ENCODE results near the gene AFMID. TPM values are rescaled to one million over a fixed set of nuclear protein-coding genes. Genes with fewer than 3 reads are reported as not detected.
A peak's percentile ranks its signal among the peaks of the same experiment; 100 is the strongest.

AFMID gene
- total and polyA plus RNA-seq, 2 experiments from 2014 or later = 26.6 to 61.2 TPM

- H3K4me1 ChIP-seq (ENCODE audit: insufficient read depth) = peaks cover 22% of the 10 kb centered on the region
These were observed 43.7 kb upstream of the AFMID start for GRCh38 chr17:78143214-78144146.

DNA sequence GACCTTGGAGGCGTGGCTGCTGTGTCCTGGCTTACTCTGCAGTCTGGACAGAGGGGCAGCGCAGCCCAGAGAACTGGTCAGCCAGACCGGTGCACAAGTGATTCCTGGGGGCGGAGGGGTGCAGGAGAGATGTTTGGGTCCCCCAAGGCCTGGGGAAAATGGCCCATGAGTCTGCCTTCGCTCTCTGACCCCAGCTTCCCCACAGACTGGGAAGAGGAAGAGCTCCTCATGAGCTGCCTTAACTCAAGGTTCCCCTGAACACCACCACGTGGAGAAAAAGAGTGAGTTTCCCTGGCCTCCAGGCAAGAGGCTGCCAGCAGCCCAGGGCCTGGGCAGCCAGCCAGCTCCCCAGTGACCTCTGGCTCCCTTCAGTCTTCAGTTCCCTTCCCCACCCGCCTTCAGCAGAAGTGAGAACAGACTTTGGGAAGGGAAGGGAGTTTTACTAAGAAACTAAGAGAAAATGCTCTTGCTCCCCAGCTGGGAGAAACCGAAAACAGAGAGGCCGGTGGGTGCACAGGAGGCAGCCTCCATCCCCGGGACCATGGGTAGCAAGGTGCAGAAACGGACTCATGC, 42.9 kb upstream of the AFMID start:
- DNase-seq (ENCODE audit: low spot score) = peak; percentile 80
- TF ChIP-seq EZH2 (IDR thresholded peaks at IDR 0.05; ENCODE audit: borderline replicate concordance) = no peak
- TF ChIP-seq, protein P1, sequence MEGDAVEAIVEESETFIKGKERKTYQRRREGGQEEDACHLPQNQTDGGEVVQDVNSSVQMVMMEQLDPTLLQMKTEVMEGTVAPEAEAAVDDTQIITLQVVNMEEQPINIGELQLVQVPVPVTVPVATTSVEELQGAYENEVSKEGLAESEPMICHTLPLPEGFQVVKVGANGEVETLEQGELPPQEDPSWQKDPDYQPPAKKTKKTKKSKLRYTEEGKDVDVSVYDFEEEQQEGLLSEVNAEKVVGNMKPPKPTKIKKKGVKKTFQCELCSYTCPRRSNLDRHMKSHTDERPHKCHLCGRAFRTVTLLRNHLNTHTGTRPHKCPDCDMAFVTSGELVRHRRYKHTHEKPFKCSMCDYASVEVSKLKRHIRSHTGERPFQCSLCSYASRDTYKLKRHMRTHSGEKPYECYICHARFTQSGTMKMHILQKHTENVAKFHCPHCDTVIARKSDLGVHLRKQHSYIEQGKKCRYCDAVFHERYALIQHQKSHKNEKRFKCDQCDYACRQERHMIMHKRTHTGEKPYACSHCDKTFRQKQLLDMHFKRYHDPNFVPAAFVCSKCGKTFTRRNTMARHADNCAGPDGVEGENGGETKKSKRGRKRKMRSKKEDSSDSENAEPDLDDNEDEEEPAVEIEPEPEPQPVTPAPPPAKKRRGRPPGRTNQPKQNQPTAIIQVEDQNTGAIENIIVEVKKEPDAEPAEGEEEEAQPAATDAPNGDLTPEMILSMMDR (IDR thresholded peaks at IDR 0.05; ENCODE audit: poor library complexity) = no peak
- TF ChIP-seq EZH2phosphoT487 (IDR thresholded peaks at IDR 0.05; ENCODE audit: low read depth, severe bottlenecking, unreplicated experiment) = no peak
- Histone ChIP-seq H2AFZ (no peak overlapping the region), H3K4me1 (ENCODE audit: insufficient read depth) (peaks cover 22% of the 10 kb centered on the region), H3K9me2 (replicated peaks; ENCODE audit: insufficient read depth) (no peaks in the 10 kb centered on the region), H3K4me3 (no peak overlapping the region), H3K36me3 (replicated peaks; ENCODE audit: insufficient read depth, low read depth) (no peaks in the 10 kb centered on the region), H3K4me2 (no peak overlapping the region), H3K9me3 (ENCODE audit: low read depth) (no peaks in the 10 kb centered on the region), H3K79me2 (no peaks in the 10 kb centered on the region), H3K27ac (no peak overlapping the region), H4K20me1 (ENCODE audit: insufficient read depth, poor library complexity, severe bottlenecking) (no peaks in the 10 kb centered on the region), H3K27me3 (no peaks in the 10 kb centered on the region)
- WGBS (ENCODE audit: low lambda C conversion rate, missing lambda C conversion rate) = 81% methylated on average over 11 of the region's 11 CpGs

More at GRCh38 chr17:78143214-78144146, 43.7 kb upstream of the AFMID start:
- Histone ChIP-seq H4K20me1 (ENCODE audit: insufficient read depth, poor library complexity, severe bottlenecking) (no peaks in the 10 kb centered on the region), H3K9me3 (ENCODE audit: low read depth) (no peaks in the 10 kb centered on the region), H3K9me2 (replicated peaks; ENCODE audit: insufficient read depth) (no peaks in the 10 kb centered on the region), H3K4me2 (no peak overlapping the region), H3K79me2 (no peaks in the 10 kb centered on the region), H3K4me3 (no peak overlapping the region), H2AFZ (no peak overlapping the region), H3K36me3 (replicated peaks; ENCODE audit: insufficient read depth, low read depth) (no peaks in the 10 kb centered on the region), H3K27me3 (no peaks in the 10 kb centered on the region), H3K27ac (no peak overlapping the region)
- 93% methylated on average over 21 of the region's 21 CpGs for WGBS (ENCODE audit: low lambda C conversion rate, missing lambda C conversion rate)
- DNase-seq (ENCODE audit: low spot score) = no peak
- TF ChIP-seq, protein P1 (IDR thresholded peaks at IDR 0.05; ENCODE audit: poor library complexity) = no peak
- no peak for TF ChIP-seq EZH2phosphoT487 (IDR thresholded peaks at IDR 0.05; ENCODE audit: low read depth, severe bottlenecking, unreplicated experiment)
- no peak for TF ChIP-seq EZH2 (IDR thresholded peaks at IDR 0.05; ENCODE audit: borderline replicate concordance)

GRCh38 chr17:78144736-78145641, 42.2 kb upstream of the AFMID start:
- H3K4me2 ChIP-seq = no peak overlapping the region
- TF ChIP-seq EZH2phosphoT487 (IDR thresholded peaks at IDR 0.05; ENCODE audit: low read depth, severe bottlenecking, unreplicated experiment) (no peak), EZH2 (IDR thresholded peaks at IDR 0.05; ENCODE audit: borderline replicate concordance) (no peak)
- TF ChIP-seq, protein P1 (IDR thresholded peaks at IDR 0.05; ENCODE audit: poor library complexity) = no peak
- peaks cover 22% of the 10 kb centered on the region for H3K4me1 ChIP-seq (ENCODE audit: insufficient read depth)
- H3K27me3 ChIP-seq = no peaks in the 10 kb centered on the region
- H2AFZ ChIP-seq = no peak overlapping the region
- H3K9me3 ChIP-seq (ENCODE audit: low read depth) = no peaks in the 10 kb centered on the region
- H3K4me3 ChIP-seq = no peak overlapping the region
- no peak for DNase-seq (ENCODE audit: low spot score)
- H3K27ac ChIP-seq = no peak overlapping the region
- H4K20me1 ChIP-seq (ENCODE audit: insufficient read depth, poor library complexity, severe bottlenecking) = no peaks in the 10 kb centered on the region
- H3K79me2 ChIP-seq = no peaks in the 10 kb centered on the region
- H3K9me2 ChIP-seq (replicated peaks; ENCODE audit: insufficient read depth) = no peaks in the 10 kb centered on the region
- no peaks in the 10 kb centered on the region for H3K36me3 ChIP-seq (replicated peaks; ENCODE audit: insufficient read depth, low read depth)
- 78% methylated on average over 18 of the region's 18 CpGs for WGBS (ENCODE audit: low lambda C conversion rate, missing lambda C conversion rate)
